Measurements from ENCODE around the gene EGLN1. TPM values are rescaled to one million over a fixed set of nuclear protein-coding genes. Genes with fewer than 3 reads are reported as not detected.

Gene EGLN1
- total RNA-seq, 2 experiments from 2014 or later = 46.5 to 47.2 TPM

DNA sequence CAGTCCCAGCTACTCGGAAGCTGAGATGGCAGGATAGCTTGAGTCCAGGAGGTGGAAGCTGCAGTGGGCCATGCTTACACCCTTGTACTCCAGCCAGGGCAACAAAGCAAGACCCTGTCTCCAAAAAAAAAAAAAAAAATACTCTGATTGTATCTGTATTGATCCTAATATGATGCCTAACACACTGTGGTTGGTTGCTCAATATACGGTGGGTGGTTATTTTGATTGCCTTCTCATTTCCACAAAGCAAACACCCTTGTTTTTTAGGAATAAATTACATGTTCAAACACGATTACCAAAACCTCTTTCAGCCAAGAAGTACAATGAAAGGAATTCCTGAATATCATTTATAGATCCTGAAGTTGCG, 3.4 kb downstream of the EGLN1 start:
- no peak for DNase-seq
- H3K27me3 Mint-ChIP-seq = peaks cover 2% of the 10 kb centered on the region
- peaks cover 48% of the 10 kb centered on the region for H3K4me1 Mint-ChIP-seq (ENCODE audit: low read depth)
- CTCF ChIA-PET = interaction anchor here (1.3 to 2.3 kb wide), 3 partner anchors 9 to 100 kb away, joined by 3 to 5 read pairs (median 4); no protein-coding TSS in a partner anchor
- POLR2A ChIA-PET = no interaction called here
- peaks cover 49% of the 10 kb centered on the region for H3K36me3 Mint-ChIP-seq (ENCODE audit: low read depth)
- no peak overlapping the region for H3K27ac Mint-ChIP-seq
- TF ChIP-seq, protein P1, sequence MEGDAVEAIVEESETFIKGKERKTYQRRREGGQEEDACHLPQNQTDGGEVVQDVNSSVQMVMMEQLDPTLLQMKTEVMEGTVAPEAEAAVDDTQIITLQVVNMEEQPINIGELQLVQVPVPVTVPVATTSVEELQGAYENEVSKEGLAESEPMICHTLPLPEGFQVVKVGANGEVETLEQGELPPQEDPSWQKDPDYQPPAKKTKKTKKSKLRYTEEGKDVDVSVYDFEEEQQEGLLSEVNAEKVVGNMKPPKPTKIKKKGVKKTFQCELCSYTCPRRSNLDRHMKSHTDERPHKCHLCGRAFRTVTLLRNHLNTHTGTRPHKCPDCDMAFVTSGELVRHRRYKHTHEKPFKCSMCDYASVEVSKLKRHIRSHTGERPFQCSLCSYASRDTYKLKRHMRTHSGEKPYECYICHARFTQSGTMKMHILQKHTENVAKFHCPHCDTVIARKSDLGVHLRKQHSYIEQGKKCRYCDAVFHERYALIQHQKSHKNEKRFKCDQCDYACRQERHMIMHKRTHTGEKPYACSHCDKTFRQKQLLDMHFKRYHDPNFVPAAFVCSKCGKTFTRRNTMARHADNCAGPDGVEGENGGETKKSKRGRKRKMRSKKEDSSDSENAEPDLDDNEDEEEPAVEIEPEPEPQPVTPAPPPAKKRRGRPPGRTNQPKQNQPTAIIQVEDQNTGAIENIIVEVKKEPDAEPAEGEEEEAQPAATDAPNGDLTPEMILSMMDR (IDR thresholded peaks at IDR 0.05) = no peak
- no peak for ATAC-seq
- H3K9me3 Mint-ChIP-seq = no peaks in the 10 kb centered on the region
- peak overlapping the region; percentile 94 for H3K4me3 Mint-ChIP-seq
- intact Hi-C loops (cut with micrococcal nuclease) = no loop called here

DNA sequence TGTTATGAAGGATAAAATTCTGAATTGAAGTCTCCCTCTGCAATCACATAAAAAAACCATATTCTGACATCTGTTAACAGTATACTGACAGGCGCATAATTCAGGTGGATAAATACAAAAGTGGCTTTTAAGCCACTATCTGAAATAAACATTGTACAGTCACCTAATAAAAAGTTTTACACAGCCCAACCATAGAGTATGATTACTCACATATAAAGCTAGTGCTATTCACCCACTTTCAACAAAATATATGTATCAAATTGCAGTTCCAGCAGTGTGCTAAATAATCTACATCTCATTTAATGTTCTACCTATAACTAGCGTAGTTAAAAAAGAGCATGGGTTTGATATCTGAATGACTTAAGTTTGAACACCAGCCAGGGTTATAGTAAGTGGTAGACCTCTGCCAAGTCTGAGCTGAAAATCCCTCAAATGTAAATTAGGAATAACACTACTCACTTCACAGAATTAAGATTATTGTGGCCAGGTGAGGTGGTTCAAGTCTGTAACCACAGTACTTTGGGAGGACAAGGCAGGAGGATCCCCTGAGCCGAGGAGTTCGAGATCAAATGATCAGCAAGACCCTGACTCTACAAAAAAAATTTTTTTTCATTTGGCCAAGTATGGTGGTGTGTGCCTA, 3.9 kb downstream of the EGLN1 start:
- peaks cover 53% of the 10 kb centered on the region for H3K4me1 Mint-ChIP-seq (ENCODE audit: low read depth)
- ChIA-PET CTCF (interaction anchor here (1.3 kb wide), 1 partner anchor 101 kb away, joined by 3 read pairs; no protein-coding TSS in a partner anchor), POLR2A (no interaction called here)

DNA sequence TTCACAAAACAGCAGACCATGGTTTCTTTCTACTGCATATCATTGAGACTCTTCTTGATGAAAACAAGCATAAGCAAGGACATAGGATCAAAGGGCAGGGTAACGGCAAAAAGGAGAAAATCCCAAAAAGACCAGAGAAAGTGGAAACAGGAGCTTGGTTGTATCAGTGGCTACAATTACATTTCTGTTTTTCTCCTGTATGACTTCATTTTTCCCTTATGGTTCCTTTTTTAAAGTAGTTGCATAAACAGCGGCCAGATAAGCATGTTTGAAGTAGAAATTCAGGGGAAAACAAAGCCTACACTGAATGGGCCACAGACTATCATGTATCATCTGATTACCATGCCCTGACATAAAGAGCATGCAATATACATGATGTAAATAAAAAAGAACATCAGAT, 4.6 kb downstream of the EGLN1 start:
- H3K27me3 Mint-ChIP-seq = no peaks in the 10 kb centered on the region
- H3K9me3 Mint-ChIP-seq = no peaks in the 10 kb centered on the region
- CTCF ChIA-PET = no interaction called here
- DNase-seq (no peak), ATAC-seq (no peak)
- no peak overlapping the region for H3K27ac Mint-ChIP-seq
- intact Hi-C loops (cut with micrococcal nuclease) = no loop called here
- TF ChIP-seq, protein P1 (IDR thresholded peaks at IDR 0.05) = no peak
- peak overlapping the region; percentile 94 for H3K4me3 Mint-ChIP-seq
- POLR2A ChIA-PET = no interaction called here
- H3K36me3 Mint-ChIP-seq (ENCODE audit: low read depth) = peaks cover 59% of the 10 kb centered on the region
- H3K4me1 Mint-ChIP-seq (ENCODE audit: low read depth) = peaks cover 56% of the 10 kb centered on the region

More for the DNA sequence above, 3.9 kb downstream of the EGLN1 start:
- Mint-ChIP-seq H3K27ac (no peak overlapping the region), H3K4me3 (peak overlapping the region; percentile 94), H3K9me3 (no peaks in the 10 kb centered on the region), H3K36me3 (ENCODE audit: low read depth) (peaks cover 54% of the 10 kb centered on the region), H3K27me3 (no peaks in the 10 kb centered on the region)
- intact Hi-C loops (cut with micrococcal nuclease) = no loop called here
- ATAC-seq (no peak), DNase-seq (no peak)
- TF ChIP-seq, protein P1 (IDR thresholded peaks at IDR 0.05) = no peak

DNA sequence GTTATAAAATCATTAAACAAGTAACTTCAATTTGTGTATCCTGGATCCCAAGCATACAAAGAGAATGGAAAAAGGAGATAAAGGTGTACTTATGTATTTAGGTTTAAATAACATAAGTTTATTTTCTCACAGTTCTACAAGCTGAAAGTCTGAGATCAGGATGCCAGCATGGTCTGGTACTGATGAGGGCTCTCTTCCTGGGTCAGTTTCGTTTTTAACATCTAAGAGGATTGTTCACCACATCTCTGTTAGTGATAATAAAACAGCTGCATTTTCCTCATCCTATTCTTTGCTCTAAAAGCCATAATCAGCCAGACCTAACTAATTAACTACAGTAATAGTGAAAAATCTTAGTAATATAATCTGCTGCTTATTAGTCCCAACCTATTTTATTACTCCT, 5.2 kb downstream of the EGLN1 start:
- no peaks in the 10 kb centered on the region for H3K9me3 Mint-ChIP-seq
- peaks cover 65% of the 10 kb centered on the region for H3K36me3 Mint-ChIP-seq (ENCODE audit: low read depth)
- peaks cover 62% of the 10 kb centered on the region for H3K4me1 Mint-ChIP-seq (ENCODE audit: low read depth)
- H3K27ac Mint-ChIP-seq = no peak overlapping the region
- CTCF ChIA-PET = no interaction called here
- intact Hi-C loops (cut with micrococcal nuclease) = no loop called here
- DNase-seq = no peak
- peak overlapping the region; percentile 94 for H3K4me3 Mint-ChIP-seq
- POLR2A ChIA-PET = no interaction called here
- TF ChIP-seq, protein P1 (IDR thresholded peaks at IDR 0.05) = no peak
- ATAC-seq = no peak
- no peaks in the 10 kb centered on the region for H3K27me3 Mint-ChIP-seq

DNA sequence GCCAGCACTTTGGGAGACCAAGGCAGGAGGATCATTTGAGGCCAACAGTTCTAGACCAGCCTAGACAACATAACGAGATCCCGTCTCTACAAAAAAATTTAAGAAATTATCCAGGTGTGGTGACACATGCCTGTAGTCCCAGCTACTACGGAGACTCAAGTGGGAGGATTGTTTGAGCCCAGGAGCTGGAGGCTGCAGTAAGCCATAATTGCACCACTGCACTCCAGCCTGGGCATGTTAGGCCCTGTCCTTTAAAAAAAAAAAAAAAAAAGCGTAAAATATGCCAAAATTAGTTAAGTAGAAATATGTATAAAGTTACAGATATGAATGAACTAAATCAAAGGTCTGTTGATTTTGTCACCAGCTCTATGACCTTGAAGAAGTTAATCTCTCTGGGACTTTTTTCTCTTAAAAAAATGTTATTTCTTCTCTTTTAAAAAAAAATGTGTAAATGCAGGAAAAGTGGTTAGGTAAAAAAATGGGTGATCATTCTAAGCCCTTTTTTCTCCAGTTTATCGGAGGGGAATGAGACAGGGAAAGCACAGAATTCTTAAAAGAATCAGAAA, 7.0 kb downstream of the EGLN1 start:
- Mint-ChIP-seq H3K36me3 (ENCODE audit: low read depth) (peaks cover 57% of the 10 kb centered on the region), H3K9me3 (no peaks in the 10 kb centered on the region), H3K27me3 (no peaks in the 10 kb centered on the region), H3K27ac (no peak overlapping the region), H3K4me1 (ENCODE audit: low read depth) (peaks cover 67% of the 10 kb centered on the region), H3K4me3 (no peak overlapping the region)
- TF ChIP-seq, protein P1 (IDR thresholded peaks at IDR 0.05) = no peak
- intact Hi-C loops (cut with micrococcal nuclease) = no loop called here
- no peak for DNase-seq
- ChIA-PET POLR2A (no interaction called here), CTCF (interaction anchor here (1.4 kb wide), 2 partner anchors 58 to 188 kb away, joined by 3 read pairs; no protein-coding TSS in a partner anchor)
- ATAC-seq = no peak

Measured in activated CD8-positive, alpha-beta T cell treated with anti-CD3 and anti-CD28 coated beads for 36 hours (primary cell).